A549 (cell line): ENCODE data around the gene HS3ST5.

Experiments used
- CHD4 ChIP-seq: fragments of 200-600 bp; sonication (generic); IDR thresholded peaks from 2 replicates; pipeline ENCODE4 v1.6.1; 2016; ENCODE audit warnings: antibody characterized with exemption, mild to moderate bottlenecking, borderline replicate concordance
- CTCF ChIP-seq: fragments of >200 bp; sonication (Bioruptor Twin); formaldehyde crosslinking; IDR thresholded peaks from 3 replicates; pipeline ENCODE4 v1.5.1; 2016
- FOSL2 ChIP-seq, 2 experiments: fragments of 450-650 bp in 1 of 2; fragments of >200 bp in 1 of 2; sonication (Bioruptor Twin) in 1 of 2; formaldehyde crosslinking; IDR thresholded peaks; 2 replicates each; pipeline versions ENCODE4 v1.5.0 to v1.6.1; 2016 to 2020; ENCODE audit warnings: mild to moderate bottlenecking in 1 of 2, moderate library complexity in 1 of 2
- JUN ChIP-seq, 2 experiments: fragments of >200 bp; sonication (Bioruptor Twin); formaldehyde crosslinking; IDR thresholded peaks; 2 replicates in 1 of 2; 3 replicates in 1 of 2; pipeline ENCODE4 v1.6.1; 2016 to 2017
- KDM5A ChIP-seq: fragments of 200-600 bp; sonication (generic); IDR thresholded peaks from 2 replicates; pipeline ENCODE4 v1.6.1; 2016; ENCODE audit warnings: antibody characterized with exemption, mild to moderate bottlenecking
- MAX ChIP-seq: IDR thresholded peaks from 2 replicates; pipeline ENCODE4 v1.6.1; 2012
- MAZ ChIP-seq: fragments of 150-350 bp; IDR thresholded peaks from 2 replicates; pipeline ENCODE4 v1.6.1; 2014; ENCODE audit warnings: antibody characterized with exemption, low read depth, low read length, borderline replicate concordance
- POLR2A ChIP-seq: IDR thresholded peaks from 2 replicates; pipeline ENCODE4 v1.6.1; 2012; ENCODE audit warnings: mild to moderate bottlenecking, low read length
- RFX5 ChIP-seq: fragments of 450-650 bp; IDR thresholded peaks from 2 replicates; pipeline ENCODE4 v1.7.1; 2014; ENCODE audit warnings: antibody characterized with exemption, mild to moderate bottlenecking, moderate library complexity
- SREBF2 ChIP-seq: fragments of 450-650 bp; IDR thresholded peaks from 2 replicates; pipeline ENCODE4 v1.6.1; 2014; ENCODE audit warnings: mild to moderate bottlenecking, moderate library complexity
- TP53 ChIP-seq: fragments of 250-450 bp; sonication (Bioruptor Pico); IDR thresholded peaks from 2 replicates; pipeline ENCODE4 v1.5.0; 2021; ENCODE audit warnings: mild to moderate bottlenecking, moderate library complexity
- USF2 ChIP-seq: fragments of 450-650 bp; IDR thresholded peaks from 2 replicates; pipeline ENCODE4 v1.6.1; 2014; ENCODE audit warnings: antibody characterized with exemption
- TF ChIP-seq, protein P1 (sequence below): fragments of 150-350 bp; IDR thresholded peaks from 2 replicates; pipeline ENCODE4 v1.6.1; 2014; ENCODE audit warnings: low read depth, mild to moderate bottlenecking, low read length

DNA sequence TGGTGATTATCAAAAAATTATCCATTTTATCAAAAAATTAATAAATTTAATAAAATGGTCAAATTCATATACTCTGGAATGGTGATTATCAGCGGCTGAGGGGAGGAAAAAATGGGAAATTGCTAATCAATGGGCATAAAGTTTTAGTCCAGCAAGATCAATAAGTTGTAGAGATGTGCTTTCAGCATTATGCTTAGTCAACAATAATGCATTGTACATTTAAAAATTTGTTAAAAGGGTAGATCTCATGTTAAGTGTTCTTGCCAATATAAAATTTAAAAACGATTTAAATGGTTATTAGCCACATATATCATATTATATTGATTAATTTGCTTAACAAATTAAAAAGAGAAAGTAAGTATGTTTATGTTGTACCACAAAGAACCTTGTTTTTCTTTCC, 56.6 kb downstream of the HS3ST5 start:
- TF ChIP-seq CTCF, result no peak
- no peak for TF ChIP-seq POLR2A
- no peak for TF ChIP-seq JUN (IDR thresholded peaks at IDR 0.05)
- no peak for TF ChIP-seq FOSL2 (IDR thresholded peaks at IDR 0.05)
- TF ChIP-seq FOSL2 (CRISPR knock-in tag; IDR thresholded peaks at IDR 0.05), result no peak
- no peak for TF ChIP-seq MAX
- TF ChIP-seq SREBF2, result no peak
- no peak for TF ChIP-seq MAZ
- no peak for TF ChIP-seq RFX5
- no peak for TF ChIP-seq CHD4
- TF ChIP-seq TP53 (CRISPR knock-in tag), result no peak
- TF ChIP-seq, protein P1, sequence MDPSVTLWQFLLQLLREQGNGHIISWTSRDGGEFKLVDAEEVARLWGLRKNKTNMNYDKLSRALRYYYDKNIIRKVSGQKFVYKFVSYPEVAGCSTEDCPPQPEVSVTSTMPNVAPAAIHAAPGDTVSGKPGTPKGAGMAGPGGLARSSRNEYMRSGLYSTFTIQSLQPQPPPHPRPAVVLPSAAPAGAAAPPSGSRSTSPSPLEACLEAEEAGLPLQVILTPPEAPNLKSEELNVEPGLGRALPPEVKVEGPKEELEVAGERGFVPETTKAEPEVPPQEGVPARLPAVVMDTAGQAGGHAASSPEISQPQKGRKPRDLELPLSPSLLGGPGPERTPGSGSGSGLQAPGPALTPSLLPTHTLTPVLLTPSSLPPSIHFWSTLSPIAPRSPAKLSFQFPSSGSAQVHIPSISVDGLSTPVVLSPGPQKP, result no peak
- TF ChIP-seq USF2, result no peak
- no peak for TF ChIP-seq KDM5A
